Bronchial smooth muscle cell (primary cell): ENCODE results near the gene CISD1. TPM values are rescaled to one million over a fixed set of nuclear protein-coding genes. Genes with fewer than 3 reads are reported as not detected.

ENCODE experiments used
- total RNA-seq: library from RNA; depleted of rRNA; stranded (reverse); fragments of >200 nt; gene quantifications from 2 replicates; pipeline ENCODE4 v1.2.1, GENCODE V29; 2014

Gene CISD1
- total RNA-seq = 13.2 and 15.8 TPM in 2 replicates

DNA sequence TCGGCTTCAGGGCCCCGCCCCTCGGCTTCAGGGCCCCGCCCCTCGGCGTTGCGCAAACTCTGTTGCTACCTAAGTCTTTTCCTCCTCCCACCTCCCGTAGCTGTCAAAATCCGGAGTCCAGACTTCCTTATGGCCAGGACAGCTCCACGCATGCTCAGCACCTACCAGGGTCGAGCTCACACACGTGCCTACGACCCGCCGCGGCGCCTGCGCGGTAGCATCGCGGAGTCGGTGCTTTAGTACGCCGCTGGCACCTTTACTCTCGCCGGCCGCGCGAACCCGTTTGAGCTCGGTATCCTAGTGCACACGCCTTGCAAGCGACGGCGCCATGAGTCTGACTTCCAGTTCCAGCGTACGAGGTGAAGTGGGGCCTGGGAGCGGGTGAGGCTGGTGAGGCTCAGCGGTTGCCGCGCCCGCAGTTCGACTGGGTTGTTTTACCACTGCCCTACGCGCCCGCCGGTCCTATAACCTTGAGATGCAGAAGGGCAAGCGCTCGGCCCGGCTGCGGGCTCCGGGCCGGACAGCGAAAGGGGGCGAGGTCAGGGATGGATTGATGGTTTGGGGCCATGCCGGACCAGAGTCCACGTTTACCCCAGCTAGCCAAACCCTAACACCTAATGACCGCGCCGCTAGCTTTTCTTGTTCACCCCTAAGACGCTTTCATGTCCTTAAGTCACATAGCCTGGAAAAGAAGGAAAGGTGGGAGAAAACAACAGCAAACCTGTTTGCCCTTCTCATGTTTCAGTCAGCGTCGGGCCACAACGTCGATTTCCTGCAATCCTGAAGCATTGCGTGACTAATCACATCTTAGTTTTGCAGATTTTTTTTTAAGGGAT is at the start of gene CISD1:
TSS of gene CISD1 (plus strand) at position 217 of the 836 bp plus-strand sequence. CDS start at position 329, 112 bp downstream.

DNA sequence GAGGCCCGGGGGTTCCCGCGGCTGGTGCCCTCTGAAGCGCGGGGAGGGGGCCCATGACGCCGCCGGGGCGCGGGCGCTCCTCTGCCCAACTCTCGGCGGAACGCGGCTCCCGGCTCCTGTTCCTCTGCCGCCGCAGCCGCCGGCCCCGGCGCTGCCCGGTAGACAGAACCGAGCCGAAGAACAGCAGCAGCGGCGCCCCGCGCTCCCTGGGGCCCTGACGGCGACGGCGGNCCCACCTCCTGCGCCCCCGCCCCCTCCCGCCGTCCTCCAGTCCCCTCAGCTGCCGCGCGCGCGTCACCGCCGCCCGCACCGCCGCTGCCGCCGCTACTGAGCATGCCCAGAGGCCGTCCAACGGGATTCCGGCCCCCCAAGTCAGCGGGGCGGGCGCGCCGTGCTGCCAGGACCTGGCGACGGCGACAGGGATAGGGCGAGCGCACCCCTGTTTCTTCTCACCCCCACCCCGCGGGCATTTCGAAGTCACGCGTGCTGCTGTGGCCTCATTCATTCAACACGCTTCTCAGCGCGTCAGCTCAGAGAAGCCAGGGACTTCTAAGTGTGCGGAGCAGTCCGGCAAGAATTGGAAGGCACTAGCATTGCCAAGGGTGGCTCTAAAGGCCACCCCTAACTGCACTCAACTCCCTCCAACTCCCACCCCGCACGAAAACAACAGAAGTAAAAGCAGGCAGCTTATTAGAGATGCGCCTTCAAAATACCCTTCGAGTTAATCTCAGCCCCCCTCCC is 1.1 kb upstream of the CISD1 start, which contains the start of gene IPMK:
TSS of gene IPMK (minus strand) at position 182 of the 741 bp plus-strand sequence. CDS start 283 bp downstream, outside the sequence.

DNA sequence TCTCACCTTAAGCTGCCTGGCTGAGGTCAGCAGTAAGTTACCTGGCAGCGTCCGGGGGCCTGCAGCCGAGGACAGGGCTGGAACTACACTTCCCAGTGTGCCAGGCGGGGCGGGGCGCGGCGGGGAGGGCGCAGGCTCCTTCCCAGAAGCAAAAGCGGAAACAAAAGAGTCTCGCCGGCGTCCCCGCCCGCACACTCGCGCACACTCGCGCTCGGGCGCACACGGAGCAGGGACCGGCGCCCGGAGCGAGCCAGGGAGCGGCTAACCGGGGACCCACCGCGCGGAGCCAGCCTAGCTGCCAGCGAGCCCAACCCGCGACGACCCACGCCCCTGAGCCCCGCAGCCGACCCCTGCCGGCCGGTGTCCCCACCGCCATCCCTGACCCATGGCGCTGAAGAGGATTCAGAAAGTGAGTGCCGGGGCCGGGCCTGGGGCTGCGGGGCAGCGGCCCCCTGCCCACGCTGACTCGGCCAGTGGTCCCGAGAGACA is 65.9 kb downstream of the CISD1 start, which contains the start of gene UBE2D1:
TSS of gene UBE2D1 (plus strand) at position 190 of the 489 bp plus-strand sequence. CDS start at position 386, 196 bp downstream.

Other genes starting within 250 kb of the CISD1 start
- 1.9 and 5.5 TPM in 2 replicates for gene IPMK, start 1.3 kb upstream of the CISD1 start, total RNA-seq
- gene UBE2D1, start 65.8 kb downstream of the CISD1 start, total RNA-seq = 5.8 and 8.5 TPM in 2 replicates
- gene TFAM, start 116.2 kb downstream of the CISD1 start, total RNA-seq = 15.5 and 19.1 TPM in 2 replicates
- 74.9 and 78.8 TPM in 2 replicates for gene BICC1, start 243.7 kb downstream of the CISD1 start, total RNA-seq